WERI-Rb-1 (cell line): ENCODE results near the gene SSBP2.
"Not testable (repeated sequence)": the region's sequence is repeated elsewhere in the genome, so short reads cannot be mapped to it uniquely, and the experiment has no call there.

Source experiments
- DNase-seq: peaks from one replicate; pipeline ENCODE4 v3.0.0-alpha.2; 2020
- H3K27ac ChIP-seq: fragments of 250-450 bp; sonication (Bioruptor Pico); 2 replicates; pipeline ENCODE4 v1.5.1; 2020; ENCODE audit warnings: mild to moderate bottlenecking, moderate library complexity
- H3K27me3 ChIP-seq: fragments of 250-450 bp; sonication (Bioruptor Pico); 2 replicates; pipeline ENCODE4 v1.5.1; 2021; ENCODE audit warnings: mild to moderate bottlenecking, low read depth, moderate library complexity; ENCODE audit not compliant: insufficient read depth, severe bottlenecking
- H3K36me3 ChIP-seq: fragments of 250-450 bp; sonication (Bioruptor Pico); 2 replicates; pipeline ENCODE4 v1.5.1; 2020; ENCODE audit warnings: mild to moderate bottlenecking, moderate library complexity
- H3K4me3 ChIP-seq: 2 replicates; pipeline ENCODE4 v1.5.1; 2011; ENCODE audit warnings: low read depth, mild to moderate bottlenecking, control low read depth, low read length
- H3K9me3 ChIP-seq: fragments of 250-450 bp; sonication (Bioruptor Pico); 2 replicates; pipeline ENCODE4 v1.5.1; 2021; ENCODE audit warnings: mild to moderate bottlenecking, moderate library complexity; ENCODE audit not compliant: severe bottlenecking
- CTCF ChIP-seq: IDR thresholded peaks from 2 replicates; pipeline ENCODE4 v1.5.1; 2011; ENCODE audit warnings: low read depth, mild to moderate bottlenecking, control low read depth, inconsistent platforms, low read length

The SSBP2 gene

GRCh38 chr5:81513982-81514381, 236.9 kb downstream of the SSBP2 start:
- no peak for TF ChIP-seq CTCF
- Histone ChIP-seq H3K27ac (no peak overlapping the region), H3K9me3 (no peaks in the 10 kb centered on the region), H3K27me3 (no peaks in the 10 kb centered on the region), H3K36me3 (no peaks in the 10 kb centered on the region), H3K4me3 (no peak overlapping the region)
- no peak for DNase-seq

- TF ChIP-seq CTCF = no peak
- no peaks in the 10 kb centered on the region for H3K9me3 ChIP-seq
- H3K27me3 ChIP-seq = no peaks in the 10 kb centered on the region
- no peak overlapping the region for H3K27ac ChIP-seq
- no peak overlapping the region for H3K4me3 ChIP-seq
- no peak for DNase-seq
- no peaks in the 10 kb centered on the region for H3K36me3 ChIP-seq
These were observed 237.4 kb downstream of the SSBP2 start for GRCh38 chr5:81513473-81513872.

GRCh38 chr5:81506900-81507588, 243.9 kb downstream of the SSBP2 start:
- H3K27me3 ChIP-seq = no peaks in the 10 kb centered on the region
- no peaks in the 10 kb centered on the region for H3K9me3 ChIP-seq
- DNase-seq = peak; percentile 59
- TF ChIP-seq CTCF = peak; percentile 79
- no peak overlapping the region for H3K27ac ChIP-seq
- no peaks in the 10 kb centered on the region for H3K36me3 ChIP-seq
- H3K4me3 ChIP-seq = no peak overlapping the region

DNA sequence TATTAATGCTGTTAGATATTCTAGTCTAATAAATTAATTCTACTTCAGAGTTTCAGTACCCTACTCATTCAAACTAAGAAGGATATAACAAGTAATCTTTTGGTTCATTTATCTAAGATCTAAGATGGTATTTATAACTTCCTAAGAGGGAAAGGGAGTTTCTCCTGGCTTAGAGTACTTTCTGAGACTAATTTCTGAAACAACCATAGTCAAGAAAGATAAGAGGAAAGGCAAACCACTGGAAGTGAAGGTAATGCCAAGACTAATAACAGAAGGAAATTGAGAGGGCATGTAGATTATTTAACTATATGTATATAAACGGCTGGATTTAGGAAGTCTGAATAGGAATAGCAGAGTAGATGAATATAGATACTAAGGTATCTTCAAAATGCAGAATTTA, 244.5 kb downstream of the SSBP2 start:
- no peak for TF ChIP-seq CTCF
- Histone ChIP-seq H3K27me3 (no peaks in the 10 kb centered on the region), H3K36me3 (no peaks in the 10 kb centered on the region), H3K4me3 (no peak overlapping the region), H3K9me3 (no peaks in the 10 kb centered on the region), H3K27ac (no peak overlapping the region)
- no peak for DNase-seq

DNA sequence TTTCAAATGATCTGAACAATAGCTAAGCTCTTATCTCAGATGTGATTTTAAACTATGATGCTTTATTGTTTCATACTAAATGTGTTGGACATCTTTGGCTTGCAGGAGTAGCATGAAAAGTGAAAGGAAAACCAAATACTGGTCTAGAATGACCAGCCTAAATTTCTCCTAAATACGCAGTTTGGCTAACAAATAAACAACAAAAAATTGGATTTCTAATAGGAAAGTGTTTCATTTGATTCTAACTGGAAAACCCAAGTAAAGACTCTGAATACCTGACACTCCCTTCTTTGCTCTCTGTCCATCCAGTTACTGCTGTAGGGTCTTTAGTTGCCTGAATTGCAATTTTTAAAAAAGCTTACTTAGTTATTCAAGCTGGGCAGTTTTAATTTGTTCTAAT, 245.2 kb downstream of the SSBP2 start:
- no peak for TF ChIP-seq CTCF
- no peak for DNase-seq
- H3K4me3 ChIP-seq = no peak overlapping the region
- no peaks in the 10 kb centered on the region for H3K9me3 ChIP-seq
- no peaks in the 10 kb centered on the region for H3K27me3 ChIP-seq
- H3K27ac ChIP-seq = no peak overlapping the region
- H3K36me3 ChIP-seq = no peaks in the 10 kb centered on the region

DNA sequence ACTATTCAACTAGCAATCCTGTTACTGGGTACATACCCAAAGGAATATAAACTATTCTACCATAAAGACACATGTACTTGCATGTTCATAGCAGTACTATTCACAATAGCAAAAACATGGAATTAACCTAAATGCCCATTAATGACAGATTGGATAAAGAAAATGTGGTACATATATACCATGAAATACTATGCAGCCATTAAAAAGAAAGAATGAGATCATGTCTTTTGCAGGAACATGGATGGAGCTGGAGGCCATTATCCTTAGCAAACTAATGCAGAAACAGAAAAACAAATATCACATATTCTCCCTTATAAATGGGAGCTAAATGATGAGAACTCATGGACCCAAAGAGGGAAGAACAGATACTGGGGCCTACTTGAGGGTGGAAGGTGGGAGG, 247.3 kb downstream of the SSBP2 start:
- H3K36me3 ChIP-seq, DNase-seq, H3K27me3 ChIP-seq, H3K4me3 ChIP-seq, H3K27ac ChIP-seq, H3K9me3 ChIP-seq: not testable (repeated sequence)
